ENCODE data around the gene DOP1A.

Gene DOP1A

GRCh38 chr6:83151114-83151513 is 83.6 kb downstream of the DOP1A start:
- no peaks in the 10 kb centered on the region for H3K9me3 ChIP-seq (ENCODE audit: control insufficient read depth, low read length)

GRCh38 chr6:83152913-83153312 is 85.4 kb downstream of the DOP1A start:
- no peaks in the 10 kb centered on the region for H3K9me3 ChIP-seq (ENCODE audit: control insufficient read depth, low read length)
- no peak overlapping the region for H3K27ac ChIP-seq (ENCODE audit: low read depth, low read length, severe bottlenecking)
- H3K4me3 ChIP-seq (ENCODE audit: extremely low read depth, insufficient read depth, low read length, poor library complexity, severe bottlenecking): no peak overlapping the region
- no CpG with 5 or more reads among the region's 1 CpG for WGBS, 2 experiments (ENCODE audit: insufficient coverage in 2 of 2)
- H3K4me1 ChIP-seq (ENCODE audit: control insufficient read depth, insufficient read depth, low read length, poor library complexity, severe bottlenecking): no peaks in the 10 kb centered on the region
- H3K36me3 ChIP-seq (ENCODE audit: control insufficient read depth, insufficient read depth, low read length): no peaks in the 10 kb centered on the region

More at GRCh38 chr6:83151114-83151513, 83.6 kb downstream of the DOP1A start:
- WGBS, 2 experiments (ENCODE audit: insufficient coverage in 2 of 2): 88% methylated on average over 1 of the region's 2 CpGs; no CpG with 5 or more reads in 1 of the 2 experiments
- H3K27ac ChIP-seq (ENCODE audit: low read depth, low read length, severe bottlenecking): no peak overlapping the region
- H3K4me1 ChIP-seq (ENCODE audit: control insufficient read depth, insufficient read depth, low read length, poor library complexity, severe bottlenecking): no peaks in the 10 kb centered on the region
- H3K36me3 ChIP-seq (ENCODE audit: control insufficient read depth, insufficient read depth, low read length): no peaks in the 10 kb centered on the region
- H3K4me3 ChIP-seq (ENCODE audit: extremely low read depth, insufficient read depth, low read length, poor library complexity, severe bottlenecking): no peak overlapping the region

GRCh38 chr6:83153883-83154521 is 86.5 kb downstream of the DOP1A start:
- 94% methylated on average over 2 of the region's 4 CpGs; no CpG with 5 or more reads in 1 of the 2 experiments for WGBS, 2 experiments (ENCODE audit: insufficient coverage in 2 of 2)
- Histone ChIP-seq H3K4me3 (ENCODE audit: extremely low read depth, insufficient read depth, low read length, poor library complexity, severe bottlenecking) (no peak overlapping the region), H3K4me1 (ENCODE audit: control insufficient read depth, insufficient read depth, low read length, poor library complexity, severe bottlenecking) (no peaks in the 10 kb centered on the region), H3K9me3 (ENCODE audit: control insufficient read depth, low read length) (no peaks in the 10 kb centered on the region), H3K27ac (ENCODE audit: low read depth, low read length, severe bottlenecking) (no peak overlapping the region), H3K36me3 (ENCODE audit: control insufficient read depth, insufficient read depth, low read length) (no peaks in the 10 kb centered on the region)

- Histone ChIP-seq H3K36me3 (ENCODE audit: control insufficient read depth, insufficient read depth, low read length) (peaks cover 6% of the 10 kb centered on the region), H3K9me3 (ENCODE audit: control insufficient read depth, low read length) (no peaks in the 10 kb centered on the region), H3K4me1 (ENCODE audit: control insufficient read depth, insufficient read depth, low read length, poor library complexity, severe bottlenecking) (no peaks in the 10 kb centered on the region), H3K4me3 (ENCODE audit: extremely low read depth, insufficient read depth, low read length, poor library complexity, severe bottlenecking) (no peak overlapping the region), H3K27ac (ENCODE audit: low read depth, low read length, severe bottlenecking) (no peak overlapping the region)
- WGBS, 2 experiments (ENCODE audit: insufficient coverage in 2 of 2): 93% methylated on average over 2 of the region's 2 CpGs; no CpG with 5 or more reads in 1 of the 2 experiments
These were observed 88.3 kb downstream of the DOP1A start for GRCh38 chr6:83155794-83156193.

GRCh38 chr6:83160167-83160566 is 92.7 kb downstream of the DOP1A start:
- no peak overlapping the region for H3K27ac ChIP-seq (ENCODE audit: low read depth, low read length, severe bottlenecking)
- no peaks in the 10 kb centered on the region for H3K4me1 ChIP-seq (ENCODE audit: control insufficient read depth, insufficient read depth, low read length, poor library complexity, severe bottlenecking)
- H3K4me3 ChIP-seq (ENCODE audit: extremely low read depth, insufficient read depth, low read length, poor library complexity, severe bottlenecking): no peak overlapping the region
- peaks cover 14% of the 10 kb centered on the region for H3K36me3 ChIP-seq (ENCODE audit: control insufficient read depth, insufficient read depth, low read length)
- H3K9me3 ChIP-seq (ENCODE audit: control insufficient read depth, low read length): no peaks in the 10 kb centered on the region
- WGBS, 2 experiments (ENCODE audit: insufficient coverage in 2 of 2): 94 to 100% methylated on average over 1 of the region's 1 CpG

DNA sequence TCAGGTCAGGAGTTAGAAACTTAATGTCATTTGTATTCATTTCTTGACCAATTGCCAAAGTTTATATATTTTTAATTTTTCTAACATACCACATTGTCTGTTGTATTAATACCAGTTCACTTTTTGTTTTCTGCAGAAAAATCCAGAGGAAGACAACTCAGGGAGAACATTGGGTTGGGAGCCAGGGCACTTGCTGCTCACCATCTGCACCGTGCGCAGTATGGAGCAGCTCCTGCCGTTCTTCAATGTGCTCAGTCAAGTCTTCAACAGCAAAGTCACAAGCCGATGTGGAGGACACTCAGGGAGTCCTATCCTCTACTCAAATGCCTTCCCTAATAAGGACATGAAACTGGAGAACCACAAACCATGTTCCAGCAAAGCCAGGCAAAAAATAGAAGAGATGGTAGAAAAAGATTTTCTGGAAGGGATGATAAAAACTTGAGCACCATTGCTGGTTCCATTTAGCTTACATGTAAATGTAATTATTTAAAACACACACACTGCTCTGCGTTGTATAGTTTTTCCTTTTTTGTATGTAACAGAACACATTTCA is 100.3 kb downstream of the DOP1A start:
- 91 to 95% methylated on average over 3 to 4 of the region's 5 CpGs for WGBS, 2 experiments (ENCODE audit: insufficient coverage in 2 of 2)
- H3K27ac ChIP-seq (ENCODE audit: low read depth, low read length, severe bottlenecking): no peak overlapping the region

GRCh38 chr6:83168556-83168955 is 101.1 kb downstream of the DOP1A start:
- no peaks in the 10 kb centered on the region for H3K9me3 ChIP-seq (ENCODE audit: control insufficient read depth, low read length)
- H3K36me3 ChIP-seq (ENCODE audit: control insufficient read depth, insufficient read depth, low read length): peaks cover 86% of the 10 kb centered on the region
- H3K4me3 ChIP-seq (ENCODE audit: extremely low read depth, insufficient read depth, low read length, poor library complexity, severe bottlenecking): no peak overlapping the region
- no peak overlapping the region for H3K27ac ChIP-seq (ENCODE audit: low read depth, low read length, severe bottlenecking)
- no CpG with 5 or more reads among the region's 1 CpG for WGBS, 2 experiments (ENCODE audit: insufficient coverage in 2 of 2)
- no peaks in the 10 kb centered on the region for H3K4me1 ChIP-seq (ENCODE audit: control insufficient read depth, insufficient read depth, low read length, poor library complexity, severe bottlenecking)

More for the DNA sequence above, 100.3 kb downstream of the DOP1A start:
- H3K9me3 ChIP-seq (ENCODE audit: control insufficient read depth, low read length): no peaks in the 10 kb centered on the region
- H3K36me3 ChIP-seq (ENCODE audit: control insufficient read depth, insufficient read depth, low read length): peaks cover 79% of the 10 kb centered on the region
- H3K4me1 ChIP-seq (ENCODE audit: control insufficient read depth, insufficient read depth, low read length, poor library complexity, severe bottlenecking): no peaks in the 10 kb centered on the region
- no peak overlapping the region for H3K4me3 ChIP-seq (ENCODE audit: extremely low read depth, insufficient read depth, low read length, poor library complexity, severe bottlenecking)

GRCh38 chr6:83169106-83169505 is 101.6 kb downstream of the DOP1A start:
- Histone ChIP-seq H3K36me3 (ENCODE audit: control insufficient read depth, insufficient read depth, low read length) (peaks cover 88% of the 10 kb centered on the region), H3K27ac (ENCODE audit: low read depth, low read length, severe bottlenecking) (no peak overlapping the region), H3K9me3 (ENCODE audit: control insufficient read depth, low read length) (no peaks in the 10 kb centered on the region), H3K4me1 (ENCODE audit: control insufficient read depth, insufficient read depth, low read length, poor library complexity, severe bottlenecking) (no peaks in the 10 kb centered on the region), H3K4me3 (ENCODE audit: extremely low read depth, insufficient read depth, low read length, poor library complexity, severe bottlenecking) (no peak overlapping the region)

- H3K27ac ChIP-seq (ENCODE audit: low read depth, low read length, severe bottlenecking): no peak overlapping the region
- no peaks in the 10 kb centered on the region for H3K4me1 ChIP-seq (ENCODE audit: control insufficient read depth, insufficient read depth, low read length, poor library complexity, severe bottlenecking)
- H3K9me3 ChIP-seq (ENCODE audit: control insufficient read depth, low read length): no peaks in the 10 kb centered on the region
- no peak overlapping the region for H3K4me3 ChIP-seq (ENCODE audit: extremely low read depth, insufficient read depth, low read length, poor library complexity, severe bottlenecking)
- WGBS, 2 experiments (ENCODE audit: insufficient coverage in 2 of 2): 100% methylated on average over 1 of the region's 1 CpG; no CpG with 5 or more reads in 1 of the 2 experiments
- peaks cover 92% of the 10 kb centered on the region for H3K36me3 ChIP-seq (ENCODE audit: control insufficient read depth, insufficient read depth, low read length)
These were observed 102.0 kb downstream of the DOP1A start for GRCh38 chr6:83169511-83169910.

- H3K27ac ChIP-seq (ENCODE audit: low read depth, low read length, severe bottlenecking): no peak overlapping the region
- peaks cover 91% of the 10 kb centered on the region for H3K36me3 ChIP-seq (ENCODE audit: control insufficient read depth, insufficient read depth, low read length)
- 96 to 97% methylated on average over 4 of the region's 4 CpGs for WGBS, 2 experiments (ENCODE audit: insufficient coverage in 2 of 2)
- H3K4me3 ChIP-seq (ENCODE audit: extremely low read depth, insufficient read depth, low read length, poor library complexity, severe bottlenecking): no peak overlapping the region
- no peaks in the 10 kb centered on the region for H3K9me3 ChIP-seq (ENCODE audit: control insufficient read depth, low read length)
- no peaks in the 10 kb centered on the region for H3K4me1 ChIP-seq (ENCODE audit: control insufficient read depth, insufficient read depth, low read length, poor library complexity, severe bottlenecking)
These were observed 108.8 kb downstream of the DOP1A start for GRCh38 chr6:83176246-83176645.

GRCh38 chr6:83180426-83180950 is 113.0 kb downstream of the DOP1A start:
- Histone ChIP-seq H3K4me1 (ENCODE audit: control insufficient read depth, insufficient read depth, low read length, poor library complexity, severe bottlenecking) (peaks cover 14% of the 10 kb centered on the region), H3K36me3 (ENCODE audit: control insufficient read depth, insufficient read depth, low read length) (peaks cover 83% of the 10 kb centered on the region), H3K9me3 (ENCODE audit: control insufficient read depth, low read length) (no peaks in the 10 kb centered on the region), H3K27ac (ENCODE audit: low read depth, low read length, severe bottlenecking) (no peak overlapping the region), H3K4me3 (ENCODE audit: extremely low read depth, insufficient read depth, low read length, poor library complexity, severe bottlenecking) (no peak overlapping the region)

Data from mesodermal cell (in vitro differentiated cells).